ENCODE results near the gene AIFM1. TPM values are rescaled to one million over a fixed set of nuclear protein-coding genes. Genes with fewer than 3 reads are reported as not detected.
A peak's percentile ranks its signal among the peaks of the same experiment; 100 is the strongest.

AIFM1 gene
- total and polyA plus RNA-seq, 9 donors: 14.1 to 27.8 (median 24.6) TPM

DNA sequence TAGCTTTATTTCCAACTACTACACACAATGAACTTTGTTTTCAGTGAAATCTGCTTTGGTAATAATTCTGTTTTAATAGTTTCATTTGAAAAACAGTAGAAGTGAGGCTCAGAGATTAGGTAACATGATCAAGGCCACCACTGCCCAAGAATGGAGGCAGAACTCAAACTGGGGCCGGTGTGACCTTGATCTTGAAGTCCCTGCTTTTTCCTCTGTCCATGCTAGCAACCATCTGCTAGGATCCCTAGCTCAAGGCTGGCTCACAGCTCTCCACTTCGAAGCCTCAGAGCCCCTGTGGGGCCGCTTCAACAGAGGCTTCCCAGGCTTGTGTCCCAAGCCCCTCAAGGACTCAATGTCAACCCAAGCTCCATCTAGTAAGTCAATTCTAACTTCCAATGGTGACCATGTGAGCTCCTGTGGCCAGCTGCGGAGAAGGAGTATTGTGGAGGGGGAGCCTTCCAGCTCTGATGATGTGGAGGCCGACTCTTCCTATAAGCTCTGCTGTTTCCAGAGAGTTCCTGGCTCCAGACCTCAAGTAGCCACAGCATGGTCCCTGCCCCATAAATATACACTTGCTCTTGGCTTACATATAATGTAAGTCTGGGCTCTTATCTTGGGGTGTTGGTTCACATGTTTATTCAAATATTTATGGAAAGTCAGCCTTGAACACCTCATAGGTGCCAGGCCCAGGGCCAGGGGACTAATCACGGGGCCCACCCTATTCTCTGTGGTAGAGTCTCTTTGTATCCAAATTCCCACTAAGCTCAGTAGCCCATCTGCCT, 70.2 kb downstream of the AIFM1 start:
- peaks cover 30% of the 10 kb centered on the region for H3K4me1 ChIP-seq (ENCODE audit: control insufficient read depth, insufficient read depth, low read length)
- H3K4me3 ChIP-seq (ENCODE audit: low read length): no peak overlapping the region
- no peak for DNase-seq
- H3K36me3 ChIP-seq (ENCODE audit: control insufficient read depth, insufficient read depth, low read length): no peaks in the 10 kb centered on the region
- no peaks in the 10 kb centered on the region for H3K9me3 ChIP-seq (replicated peaks; ENCODE audit: control insufficient read depth, low read depth, low read length)
- H3K27me3 ChIP-seq (ENCODE audit: control insufficient read depth, insufficient read depth, low read length): peaks cover 14% of the 10 kb centered on the region
- WGBS (ENCODE audit: insufficient coverage): 76% methylated on average over 4 of the region's 6 CpGs
- no peak overlapping the region for H3K27ac ChIP-seq (ENCODE audit: low read length)

- no peak for DNase-seq
- Histone ChIP-seq H3K27ac (ENCODE audit: low read length) (no peak overlapping the region), H3K27me3 (ENCODE audit: control insufficient read depth, insufficient read depth, low read length) (peaks cover 14% of the 10 kb centered on the region), H3K9me3 (replicated peaks; ENCODE audit: control insufficient read depth, low read depth, low read length) (no peaks in the 10 kb centered on the region), H3K4me3 (ENCODE audit: low read length) (no peak overlapping the region), H3K4me1 (ENCODE audit: control insufficient read depth, insufficient read depth, low read length) (peaks cover 22% of the 10 kb centered on the region), H3K36me3 (ENCODE audit: control insufficient read depth, insufficient read depth, low read length) (no peaks in the 10 kb centered on the region)
- WGBS (ENCODE audit: insufficient coverage): 74% methylated on average over 5 of the region's 8 CpGs
Observed at GRCh38 chrX:130094696-130095095, 70.9 kb downstream of the AIFM1 start.

DNA sequence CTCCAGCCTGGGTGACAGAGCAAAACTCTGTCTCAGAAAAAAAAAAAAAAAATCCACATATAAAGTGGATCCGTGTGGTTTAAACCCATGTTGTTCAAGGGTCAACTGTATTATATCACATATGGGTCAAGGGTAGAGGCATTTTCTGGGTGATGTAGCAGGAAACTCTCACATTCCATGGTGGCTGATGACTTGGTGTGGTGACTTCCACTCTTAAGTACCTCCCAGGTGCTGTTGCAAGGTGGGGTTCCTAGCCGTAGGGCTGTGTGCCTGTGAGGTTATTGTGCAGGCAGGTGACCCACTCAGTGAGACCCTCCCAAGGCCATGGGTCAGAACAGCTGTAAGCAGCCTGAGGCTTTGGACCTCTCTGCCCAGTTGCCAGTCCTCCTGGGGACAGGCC, 72.4 kb downstream of the AIFM1 start:
- Histone ChIP-seq H3K27me3 (ENCODE audit: control insufficient read depth, insufficient read depth, low read length) (peaks cover 14% of the 10 kb centered on the region), H3K36me3 (ENCODE audit: control insufficient read depth, insufficient read depth, low read length) (no peaks in the 10 kb centered on the region), H3K9me3 (replicated peaks; ENCODE audit: control insufficient read depth, low read depth, low read length) (no peaks in the 10 kb centered on the region), H3K27ac (ENCODE audit: low read length) (no peak overlapping the region), H3K4me3 (ENCODE audit: low read length) (no peak overlapping the region), H3K4me1 (ENCODE audit: control insufficient read depth, insufficient read depth, low read length) (peaks cover 20% of the 10 kb centered on the region)
- no CpG with 5 or more reads among the region's 2 CpGs for WGBS (ENCODE audit: insufficient coverage)
- no peak for DNase-seq

GRCh38 chrX:130091980-130092522, 73.6 kb downstream of the AIFM1 start:
- peaks cover 9% of the 10 kb centered on the region for H3K27me3 ChIP-seq (ENCODE audit: control insufficient read depth, insufficient read depth, low read length)
- H3K4me3 ChIP-seq (ENCODE audit: low read length): no peak overlapping the region
- H3K36me3 ChIP-seq (ENCODE audit: control insufficient read depth, insufficient read depth, low read length): no peaks in the 10 kb centered on the region
- no peaks in the 10 kb centered on the region for H3K9me3 ChIP-seq (replicated peaks; ENCODE audit: control insufficient read depth, low read depth, low read length)
- 40% methylated on average over 2 of the region's 10 CpGs for WGBS (ENCODE audit: insufficient coverage)
- no peak overlapping the region for H3K27ac ChIP-seq (ENCODE audit: low read length)
- H3K4me1 ChIP-seq (ENCODE audit: control insufficient read depth, insufficient read depth, low read length): peaks cover 12% of the 10 kb centered on the region
- no peak for DNase-seq

GRCh38 chrX:130090364-130090763, 75.3 kb downstream of the AIFM1 start:
- Histone ChIP-seq H3K27ac (ENCODE audit: low read length) (no peak overlapping the region), H3K4me1 (ENCODE audit: control insufficient read depth, insufficient read depth, low read length) (peaks cover 24% of the 10 kb centered on the region), H3K27me3 (ENCODE audit: control insufficient read depth, insufficient read depth, low read length) (peaks cover 8% of the 10 kb centered on the region), H3K36me3 (ENCODE audit: control insufficient read depth, insufficient read depth, low read length) (no peaks in the 10 kb centered on the region), H3K4me3 (ENCODE audit: low read length) (no peak overlapping the region), H3K9me3 (replicated peaks; ENCODE audit: control insufficient read depth, low read depth, low read length) (no peaks in the 10 kb centered on the region)
- 69% methylated on average over 1 of the region's 3 CpGs for WGBS (ENCODE audit: insufficient coverage)
- no peak for DNase-seq

- WGBS (ENCODE audit: insufficient coverage): 61% methylated on average over 6 of the region's 13 CpGs
- Histone ChIP-seq H3K27me3 (ENCODE audit: control insufficient read depth, insufficient read depth, low read length) (peaks cover 3% of the 10 kb centered on the region), H3K4me1 (ENCODE audit: control insufficient read depth, insufficient read depth, low read length) (peaks cover 35% of the 10 kb centered on the region), H3K27ac (ENCODE audit: low read length) (peak overlapping the region; percentile 74), H3K4me3 (ENCODE audit: low read length) (no peak overlapping the region), H3K36me3 (ENCODE audit: control insufficient read depth, insufficient read depth, low read length) (no peaks in the 10 kb centered on the region), H3K9me3 (replicated peaks; ENCODE audit: control insufficient read depth, low read depth, low read length) (no peaks in the 10 kb centered on the region)
- no peak for DNase-seq
Observed at GRCh38 chrX:130086447-130087206, 79.0 kb downstream of the AIFM1 start.

DNA sequence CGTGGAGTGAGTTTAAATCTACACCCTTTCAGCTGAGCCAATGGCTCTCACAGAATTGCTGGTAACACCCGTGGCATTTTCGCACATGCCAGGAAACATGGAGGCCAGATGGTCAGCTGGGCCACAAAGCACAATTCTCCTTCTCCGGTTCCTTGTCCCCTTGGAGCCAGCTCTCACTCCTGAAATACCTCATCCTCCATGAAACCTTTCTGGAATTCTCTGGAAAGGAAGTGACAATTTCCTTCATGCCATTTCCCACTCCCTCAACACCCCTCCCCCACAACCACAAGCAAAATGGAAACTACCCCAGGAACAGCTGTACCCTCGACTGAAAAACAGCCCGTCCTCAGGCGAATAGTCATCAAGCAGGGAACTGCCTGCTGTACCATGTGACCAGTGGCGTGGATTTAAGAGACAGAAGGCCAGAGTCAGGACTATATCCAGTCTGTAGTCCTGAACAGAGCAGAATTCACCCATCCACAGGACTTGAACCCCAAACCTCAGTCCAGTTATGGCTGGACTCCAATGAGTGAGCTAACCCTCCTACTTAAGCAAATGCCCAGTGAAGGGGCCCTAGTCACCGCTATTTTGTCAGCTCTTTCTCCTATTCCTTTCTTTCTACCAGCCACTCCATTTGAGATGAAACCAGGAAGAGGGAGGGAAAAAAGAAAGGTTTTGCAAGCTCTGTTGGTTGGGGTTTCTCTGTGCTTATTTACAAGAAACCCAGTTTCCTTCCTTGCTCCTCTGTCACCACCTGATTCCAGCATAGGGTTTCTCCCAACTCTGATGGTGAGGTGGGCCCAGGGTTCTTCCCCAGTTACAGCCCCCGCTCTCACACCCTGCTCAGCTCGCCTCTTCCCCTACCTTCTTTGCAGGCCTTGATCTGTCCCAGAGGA, 79.8 kb downstream of the AIFM1 start:
- H3K4me3 ChIP-seq (ENCODE audit: low read length): no peak overlapping the region
- no peak for DNase-seq

DNA sequence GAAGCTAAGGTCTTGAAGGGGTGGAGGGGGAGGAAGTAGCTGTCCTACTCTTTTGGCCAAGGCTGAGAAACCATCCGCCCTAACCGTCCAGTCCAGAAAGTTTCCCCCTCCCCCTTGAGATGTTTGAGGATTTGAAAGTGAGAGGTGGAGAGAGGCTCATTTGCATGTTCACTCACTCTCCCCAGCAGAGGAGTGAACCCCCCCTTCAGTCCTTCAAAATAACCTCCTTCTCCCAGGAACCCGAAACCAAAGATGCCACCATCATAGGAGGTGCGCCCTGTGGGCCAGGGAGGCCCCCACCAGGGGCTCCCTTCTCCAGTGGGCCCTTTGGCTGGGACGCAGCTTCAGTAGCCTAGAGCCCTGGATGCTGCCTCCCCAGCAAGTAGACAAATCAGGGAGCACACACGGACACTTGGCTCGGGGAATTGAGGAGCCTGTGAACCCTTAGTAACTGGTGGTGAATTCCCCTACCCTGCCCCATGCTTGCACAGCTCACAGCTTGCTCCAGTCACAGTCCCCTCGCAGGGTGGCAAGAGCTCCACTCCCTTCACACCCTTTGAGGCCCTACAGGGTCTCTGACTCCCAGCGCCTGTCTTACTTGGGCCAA, 80.9 kb downstream of the AIFM1 start:
- peaks cover 5% of the 10 kb centered on the region for H3K36me3 ChIP-seq (ENCODE audit: control insufficient read depth, insufficient read depth, low read length)
- peaks cover 4% of the 10 kb centered on the region for H3K27me3 ChIP-seq (ENCODE audit: control insufficient read depth, insufficient read depth, low read length)
- DNase-seq: no peak
- no peak overlapping the region for H3K4me3 ChIP-seq (ENCODE audit: low read length)
- no peaks in the 10 kb centered on the region for H3K9me3 ChIP-seq (replicated peaks; ENCODE audit: control insufficient read depth, low read depth, low read length)
- H3K4me1 ChIP-seq (ENCODE audit: control insufficient read depth, insufficient read depth, low read length): peaks cover 38% of the 10 kb centered on the region
- WGBS (ENCODE audit: insufficient coverage): 67% methylated on average over 4 of the region's 9 CpGs
- H3K27ac ChIP-seq (ENCODE audit: low read length): peak overlapping the region; percentile 74

More for the DNA sequence above, 79.8 kb downstream of the AIFM1 start:
- Histone ChIP-seq H3K36me3 (ENCODE audit: control insufficient read depth, insufficient read depth, low read length) (peaks cover 5% of the 10 kb centered on the region), H3K9me3 (replicated peaks; ENCODE audit: control insufficient read depth, low read depth, low read length) (no peaks in the 10 kb centered on the region), H3K27ac (ENCODE audit: low read length) (peak overlapping the region; percentile 74), H3K4me1 (ENCODE audit: control insufficient read depth, insufficient read depth, low read length) (peaks cover 38% of the 10 kb centered on the region), H3K27me3 (ENCODE audit: control insufficient read depth, insufficient read depth, low read length) (peaks cover 4% of the 10 kb centered on the region)
- 60% methylated on average over 5 of the region's 11 CpGs for WGBS (ENCODE audit: insufficient coverage)

DNA sequence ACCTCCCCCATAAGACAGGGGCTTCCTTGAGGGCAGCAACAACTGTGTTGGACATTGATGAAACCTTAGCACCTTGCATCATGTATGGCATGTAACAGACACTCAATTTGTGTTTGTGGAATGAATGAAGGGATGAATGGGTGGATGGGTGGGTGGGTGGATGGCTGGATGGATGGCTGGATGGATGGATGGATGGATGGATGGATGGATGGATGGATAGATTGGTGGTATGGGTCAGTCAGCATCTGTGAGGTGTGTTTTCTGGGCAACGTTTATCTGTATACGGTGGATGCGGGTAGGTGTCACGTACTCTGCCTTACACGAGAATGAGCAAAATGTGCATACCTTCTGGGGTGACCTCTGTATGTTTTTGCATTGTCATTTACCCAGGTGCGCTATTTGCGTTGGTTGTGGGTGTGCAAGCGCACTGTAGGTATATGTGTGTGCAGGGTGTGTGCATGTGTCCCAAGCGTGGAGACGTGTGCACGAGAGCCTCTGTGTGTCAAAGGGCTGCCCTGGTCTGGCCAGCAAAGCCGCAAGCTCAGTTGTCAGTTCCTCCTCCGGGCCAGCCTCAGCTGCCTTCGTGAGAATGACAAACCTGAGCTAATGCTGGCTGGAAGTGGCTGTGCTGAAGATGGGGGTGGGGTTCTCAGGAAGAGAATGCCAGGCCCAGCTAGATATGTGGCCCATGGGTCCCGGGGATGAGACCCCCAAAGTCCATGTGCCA, 81.8 kb downstream of the AIFM1 start:
- H3K27me3 ChIP-seq (ENCODE audit: control insufficient read depth, insufficient read depth, low read length): peaks cover 4% of the 10 kb centered on the region
- no peaks in the 10 kb centered on the region for H3K9me3 ChIP-seq (replicated peaks; ENCODE audit: control insufficient read depth, low read depth, low read length)
- 81% methylated on average over 13 of the region's 15 CpGs for WGBS (ENCODE audit: insufficient coverage)
- peaks cover 5% of the 10 kb centered on the region for H3K36me3 ChIP-seq (ENCODE audit: control insufficient read depth, insufficient read depth, low read length)
- DNase-seq: no peak
- no peak overlapping the region for H3K4me3 ChIP-seq (ENCODE audit: low read length)
- peaks cover 38% of the 10 kb centered on the region for H3K4me1 ChIP-seq (ENCODE audit: control insufficient read depth, insufficient read depth, low read length)
- H3K27ac ChIP-seq (ENCODE audit: low read length): no peak overlapping the region

Measured in muscle of leg (tissue), 11 donors.